PC-9 (cell line): Measurements from ENCODE around the gene OR9Q1. TPM values are rescaled to one million over a fixed set of nuclear protein-coding genes. Genes with fewer than 3 reads are reported as not detected.

Experiments
- BruUV-seq: library from RNA; stranded (reverse); fragments of 400-500 nt; replicated peaks from 2 replicates; lab custom pipeline; 2021; lab: Mats Ljungman, UMichigan
- CTCF ChIA-PET: fragments of 300-600 bp; sonication (Branson Sonifier 250); formaldehyde crosslinking; loops from one replicate; lab custom pipeline; 2022; ENCODE audit warnings: antibody characterized with exemption; lab: Charles Lee
- POLR2A ChIA-PET: fragments of 300-600 bp; sonication (Branson Sonifier 250); formaldehyde crosslinking; loops from one replicate; lab custom pipeline; 2022; ENCODE audit warnings: antibody characterized with exemption; ENCODE audit not compliant: unreplicated experiment; lab: Charles Lee
- DNase-seq, 2 experiments: peaks; one replicate each; pipeline versions ENCODE4 v3.0.0 to v3.0.0-alpha.2; 2015 to 2022; ENCODE audit warnings: mixed read lengths in 1 of 2
- H2AFZ ChIP-seq: fragments of 200-600 bp; sonication (generic); 2 replicates; pipeline ENCODE4 v1.8.1; 2017; ENCODE audit warnings: antibody characterized with exemption
- H3F3A ChIP-seq: fragments of 200-600 bp; sonication (generic); 2 replicates; pipeline ENCODE4 v1.8.1; 2017; ENCODE audit warnings: antibody characterized with exemption, mild to moderate bottlenecking, low read depth; ENCODE audit not compliant: insufficient read depth
- H3K27ac ChIP-seq: fragments of 200-600 bp; sonication (generic); 2 replicates; pipeline ENCODE4 v1.6.1; 2016; ENCODE audit warnings: mixed run types
- H3K27me3 ChIP-seq: fragments of 200-600 bp; sonication (generic); 2 replicates; pipeline ENCODE4 v1.6.1; 2016; ENCODE audit warnings: low read depth, mixed run types; ENCODE audit not compliant: insufficient read depth
- H3K36me3 ChIP-seq: fragments of 200-600 bp; sonication (generic); 2 replicates; pipeline ENCODE4 v1.6.1; 2016; ENCODE audit warnings: low read depth, mixed run types
- H3K4me1 ChIP-seq: fragments of 200-600 bp; sonication (generic); replicated peaks from 2 replicates; pipeline ENCODE4 v1.6.1; 2016; ENCODE audit warnings: mixed run types; ENCODE audit not compliant: insufficient read depth
- H3K4me2 ChIP-seq: fragments of 200-600 bp; sonication (generic); 2 replicates; pipeline ENCODE4 v1.6.1; 2017; ENCODE audit warnings: mixed run types
- H3K4me3 ChIP-seq: fragments of 200-600 bp; sonication (generic); 2 replicates; pipeline ENCODE4 v1.6.1; 2016; ENCODE audit warnings: mixed run types
- H3K79me2 ChIP-seq: fragments of 200-600 bp; sonication (generic); 2 replicates; pipeline ENCODE4 v1.6.1; 2017; ENCODE audit warnings: low read depth, mixed run types
- H3K9me2 ChIP-seq: fragments of 200-600 bp; sonication (generic); 2 replicates; pipeline ENCODE4 v1.8.1; 2017; ENCODE audit warnings: mild to moderate bottlenecking; ENCODE audit not compliant: insufficient read depth
- H3K9me3 ChIP-seq: fragments of 200-600 bp; sonication (generic); 2 replicates; pipeline ENCODE4 v1.8.1; 2016; ENCODE audit warnings: low read depth; ENCODE audit not compliant: insufficient read depth
- H4K20me1 ChIP-seq: fragments of 200-600 bp; sonication (generic); 2 replicates; pipeline ENCODE4 v1.8.1; 2017; ENCODE audit not compliant: insufficient read depth
- EZH2 ChIP-seq: fragments of 200-600 bp; sonication (generic); IDR thresholded peaks from 2 replicates; pipeline ENCODE4 v1.8.0; 2017; ENCODE audit warnings: antibody characterized with exemption, low read depth
- intact Hi-C: fragments of 100-400 bp; cut with micrococcal nuclease; formaldehyde crosslinking; loops from one replicate; pipeline ENCODE4 v1.10.0; 2022; ENCODE audit not compliant: unreplicated experiment
- total RNA-seq: library from RNA; stranded (reverse); gene quantifications from 2 replicates; pipeline ENCODE4 v1.2.3, GENCODE V29; 2021
- TF ChIP-seq, protein P1 (sequence below): fragments of 200-600 bp; sonication (generic); conservative IDR thresholded peaks from 2 replicates; pipeline ENCODE4 v1.6.1; 2017; ENCODE audit warnings: mixed run types, antibody characterized with exemption, mild to moderate bottlenecking, moderate library complexity

Gene OR9Q1
- total RNA-seq, 1 experiment from 2014 or later, result not detected

- H3K4me2 ChIP-seq, result no peak overlapping the region
- TF ChIP-seq EZH2, result no peak
- TF ChIP-seq, protein P1, sequence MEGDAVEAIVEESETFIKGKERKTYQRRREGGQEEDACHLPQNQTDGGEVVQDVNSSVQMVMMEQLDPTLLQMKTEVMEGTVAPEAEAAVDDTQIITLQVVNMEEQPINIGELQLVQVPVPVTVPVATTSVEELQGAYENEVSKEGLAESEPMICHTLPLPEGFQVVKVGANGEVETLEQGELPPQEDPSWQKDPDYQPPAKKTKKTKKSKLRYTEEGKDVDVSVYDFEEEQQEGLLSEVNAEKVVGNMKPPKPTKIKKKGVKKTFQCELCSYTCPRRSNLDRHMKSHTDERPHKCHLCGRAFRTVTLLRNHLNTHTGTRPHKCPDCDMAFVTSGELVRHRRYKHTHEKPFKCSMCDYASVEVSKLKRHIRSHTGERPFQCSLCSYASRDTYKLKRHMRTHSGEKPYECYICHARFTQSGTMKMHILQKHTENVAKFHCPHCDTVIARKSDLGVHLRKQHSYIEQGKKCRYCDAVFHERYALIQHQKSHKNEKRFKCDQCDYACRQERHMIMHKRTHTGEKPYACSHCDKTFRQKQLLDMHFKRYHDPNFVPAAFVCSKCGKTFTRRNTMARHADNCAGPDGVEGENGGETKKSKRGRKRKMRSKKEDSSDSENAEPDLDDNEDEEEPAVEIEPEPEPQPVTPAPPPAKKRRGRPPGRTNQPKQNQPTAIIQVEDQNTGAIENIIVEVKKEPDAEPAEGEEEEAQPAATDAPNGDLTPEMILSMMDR, result no peak
- intact Hi-C loops, result no loop called here
- no peaks in the 10 kb centered on the region for H3K36me3 ChIP-seq
- 0 out of 2 replicates have a peak, but pooled peaks cover 5% of the 10 kb centered on the region for H3K27me3 ChIP-seq
- H3K4me1 ChIP-seq, result no peaks in the 10 kb centered on the region
- no peak overlapping the region for H3K4me3 ChIP-seq
- no peak for DNase-seq
- no peaks in the 10 kb centered on the region for H3F3A ChIP-seq
- no peaks in the 10 kb centered on the region for H3K79me2 ChIP-seq
- H2AFZ ChIP-seq, result no peak overlapping the region
- no TSS peak for BruUV-seq
- H3K9me3 ChIP-seq, result no peaks in the 10 kb centered on the region
- H4K20me1 ChIP-seq, result no peaks in the 10 kb centered on the region
- H3K9me2 ChIP-seq, result no peaks in the 10 kb centered on the region
- CTCF ChIA-PET, result no interaction called here
- POLR2A ChIA-PET, result no interaction called here
- H3K27ac ChIP-seq, result no peak overlapping the region
Measured at GRCh38 chr11:58216476-58216875, 192.8 kb downstream of the OR9Q1 start.

DNA sequence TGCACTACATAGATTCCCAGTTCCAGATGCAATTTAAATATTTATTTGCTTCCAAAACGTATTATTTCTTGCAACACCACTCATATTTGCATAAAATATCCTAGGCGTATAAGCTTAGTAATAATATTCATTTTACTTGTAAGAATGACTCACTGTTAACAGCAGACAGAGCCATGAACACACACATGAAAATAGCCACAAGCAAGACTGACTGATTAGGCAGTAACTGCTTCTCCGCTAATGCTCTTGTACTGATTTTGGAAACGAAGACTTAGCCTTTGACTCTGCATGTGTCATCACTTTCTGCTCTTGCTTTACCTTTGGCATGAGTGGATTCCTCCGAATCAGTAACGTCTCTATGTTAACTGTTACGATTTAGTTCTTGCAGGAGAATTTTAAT, 199.0 kb downstream of the OR9Q1 start:
- no TSS peak for BruUV-seq
- no peak overlapping the region for H3K4me3 ChIP-seq
- no peaks in the 10 kb centered on the region for H3K36me3 ChIP-seq
- H3F3A ChIP-seq, result no peaks in the 10 kb centered on the region
- H4K20me1 ChIP-seq, result no peaks in the 10 kb centered on the region
- DNase-seq, result no peak
- no peaks in the 10 kb centered on the region for H3K9me3 ChIP-seq
- no peaks in the 10 kb centered on the region for H3K4me1 ChIP-seq
- H3K79me2 ChIP-seq, result no peaks in the 10 kb centered on the region
- no peaks in the 10 kb centered on the region for H3K27me3 ChIP-seq
- H3K9me2 ChIP-seq, result no peaks in the 10 kb centered on the region
- CTCF ChIA-PET, result no interaction called here
- no peak overlapping the region for H3K4me2 ChIP-seq
- POLR2A ChIA-PET, result no interaction called here
- no peak overlapping the region for H2AFZ ChIP-seq
- H3K27ac ChIP-seq, result no peak overlapping the region
- TF ChIP-seq, protein P1, result no peak
- no peak for TF ChIP-seq EZH2
- intact Hi-C loops, result no loop called here

- H4K20me1 ChIP-seq, result no peaks in the 10 kb centered on the region
- BruUV-seq, result no TSS peak
- no peak for DNase-seq
- H3K9me2 ChIP-seq, result no peaks in the 10 kb centered on the region
- no peak overlapping the region for H2AFZ ChIP-seq
- TF ChIP-seq, protein P1, result no peak
- no peak for TF ChIP-seq EZH2
- H3K27ac ChIP-seq, result no peak overlapping the region
- intact Hi-C loops, result no loop called here
- POLR2A ChIA-PET, result interaction anchor here (0.6 kb wide), 1 partner anchor 58 kb away, joined by 5 read pairs; no protein-coding TSS in a partner anchor
- H3K4me1 ChIP-seq, result no peaks in the 10 kb centered on the region
- no peaks in the 10 kb centered on the region for H3F3A ChIP-seq
- no peaks in the 10 kb centered on the region for H3K27me3 ChIP-seq
- no peaks in the 10 kb centered on the region for H3K79me2 ChIP-seq
- no peak overlapping the region for H3K4me3 ChIP-seq
- H3K36me3 ChIP-seq, result no peaks in the 10 kb centered on the region
- no peaks in the 10 kb centered on the region for H3K9me3 ChIP-seq
- CTCF ChIA-PET, result no interaction called here
- H3K4me2 ChIP-seq, result no peak overlapping the region
Measured at GRCh38 chr11:58227956-58228615, 204.4 kb downstream of the OR9Q1 start.

Other genes starting within 250 kb of the OR9Q1 start
- gene OR6Q1, start 7.1 kb downstream of the OR9Q1 start, total RNA-seq, result not detected in 2 replicates
- not detected in 2 replicates for gene OR9I1, start 101.6 kb downstream of the OR9Q1 start, total RNA-seq
- gene OR9Q2, start 165.2 kb downstream of the OR9Q1 start, total RNA-seq, result not detected in 2 replicates
- gene OR1S2, start 180.3 kb downstream of the OR9Q1 start, total RNA-seq, result not detected in 2 replicates
- not detected in 2 replicates for gene OR1S1, start 188.8 kb downstream of the OR9Q1 start, total RNA-seq
- gene OR10Q1, start 205.0 kb downstream of the OR9Q1 start, total RNA-seq, result not detected in 2 replicates
- not detected in 2 replicates for gene OR10W1, start 244.4 kb downstream of the OR9Q1 start, total RNA-seq